A549 (cell line): ENCODE data around the gene MIPOL1. TPM values are rescaled to one million over a fixed set of nuclear protein-coding genes. Genes with fewer than 3 reads are reported as not detected.

Source experiments
- ATAC-seq, 2 experiments: fragments of 200-7000 bp in 1 of 2; fragments of >200 bp in 1 of 2; cut with Nextera tagmentation in 1 of 2; cut with Tn5 transposase in 1 of 2; 3 replicates each; pipeline versions ENCODE4 v1.8.0 to v1.9.1; 2018 to 2020; ENCODE audit warnings: mild to moderate bottlenecking in 1 of 2, moderate library complexity in 1 of 2
- CTCF ChIA-PET: fragments of 300-600 bp; sonication (Branson Sonifier 250); formaldehyde crosslinking; extraction: SDS; loops from one replicate; lab custom pipeline; 2021; ENCODE audit warnings: antibody characterized with exemption, inconsistent platforms; lab: Yijun Ruan, JAX
- POLR2A ChIA-PET: fragments of 350-600 bp; formaldehyde crosslinking; extraction: SDS; loops from one replicate; lab custom pipeline; 2021; ENCODE audit warnings: antibody characterized with exemption, inconsistent platforms; lab: Yijun Ruan, JAX
- DNase-seq, 2 experiments: peaks; one replicate each; pipeline versions ENCODE4 v3.0.0 to v3.0.0-alpha.2; 2011 to 2016; ENCODE audit warnings: low read depth in 1 of 2, low spot score in 1 of 2
- FAIRE-seq: peaks from 2 replicates; lab custom pipeline; 2011; peaks lifted over from hg19 to GRCh38; lab: Jason Lieb, UNC
- H3K27ac ChIP-seq, 2 experiments: fragments of >200 bp; sonication (Bioruptor Twin); formaldehyde crosslinking; 3 replicates each; pipeline ENCODE4 v1.5.1; 2016 to 2017
- H3K4me1 ChIP-seq: fragments of >200 bp; sonication (Bioruptor Twin); formaldehyde crosslinking; 3 replicates; pipeline ENCODE4 v1.6.1; 2016
- H3K4me2 ChIP-seq: fragments of >200 bp; sonication (Bioruptor Twin); formaldehyde crosslinking; 3 replicates; pipeline ENCODE4 v1.6.1; 2016
- H3K4me3 ChIP-seq: fragments of >200 bp; sonication (Bioruptor Twin); formaldehyde crosslinking; 3 replicates; pipeline ENCODE4 v1.5.1; 2016
- H3K9me3 ChIP-seq: fragments of >200 bp; sonication (Bioruptor Twin); formaldehyde crosslinking; 3 replicates; pipeline ENCODE4 v1.6.1; 2016
- CBX2 ChIP-seq: fragments of 200-600 bp; sonication (generic); IDR thresholded peaks from 2 replicates; pipeline ENCODE4 v1.6.1; 2016; ENCODE audit warnings: low read depth, mild to moderate bottlenecking, borderline replicate concordance
- CHD2 ChIP-seq: fragments of 150-350 bp; IDR thresholded peaks from 2 replicates; pipeline ENCODE4 v1.6.1; 2014; ENCODE audit warnings: low read length; ENCODE audit not compliant: partially characterized antibody
- FOXS1 ChIP-seq: fragments of 250-450 bp; sonication (Bioruptor Pico); IDR thresholded peaks from 2 replicates; pipeline ENCODE4 v1.5.0; 2020; ENCODE audit warnings: mild to moderate bottlenecking, moderate library complexity
- JUN ChIP-seq, 2 experiments: fragments of >200 bp; sonication (Bioruptor Twin); formaldehyde crosslinking; IDR thresholded peaks; 2 replicates in 1 of 2; 3 replicates in 1 of 2; pipeline ENCODE4 v1.6.1; 2016 to 2017
- MAFK ChIP-seq: fragments of 450-650 bp; IDR thresholded peaks from 2 replicates; pipeline ENCODE4 v1.6.1; 2014; ENCODE audit not compliant: partially characterized antibody
- NPAS2 ChIP-seq: fragments of 250-450 bp; sonication (Bioruptor Pico); IDR thresholded peaks from 2 replicates; pipeline ENCODE4 v1.8.0; 2022; ENCODE audit warnings: mild to moderate bottlenecking, moderate library complexity, borderline replicate concordance
- PHF8 ChIP-seq: fragments of 200-600 bp; sonication (generic); IDR thresholded peaks from 2 replicates; pipeline ENCODE4 v1.6.1; 2016; ENCODE audit warnings: low read depth, mild to moderate bottlenecking, antibody characterized with exemption, moderate library complexity, borderline replicate concordance
- REST ChIP-seq: fragments of 200-600 bp; sonication (generic); IDR thresholded peaks from 2 replicates; pipeline ENCODE4 v1.6.1; 2016; ENCODE audit warnings: antibody characterized with exemption, mild to moderate bottlenecking, moderate library complexity
- RFX5 ChIP-seq: fragments of 450-650 bp; IDR thresholded peaks from 2 replicates; pipeline ENCODE4 v1.7.1; 2014; ENCODE audit warnings: antibody characterized with exemption, mild to moderate bottlenecking, moderate library complexity
- TFCP2L1 ChIP-seq: fragments of 250-450 bp; sonication (Bioruptor Pico); IDR thresholded peaks from 2 replicates; pipeline ENCODE4 v1.5.0; 2021; ENCODE audit warnings: mild to moderate bottlenecking
- ZNF302 ChIP-seq: fragments of 250-450 bp; sonication (Bioruptor Pico); IDR thresholded peaks from 2 replicates; pipeline ENCODE4 v1.9.0; 2021; ENCODE audit warnings: inconsistent platforms, mild to moderate bottlenecking, moderate library complexity
- WGBS: methylation state at CpG from one replicate; pipeline ENCODE4 v1.1.6; 2017; ENCODE audit errors: missing lambda C conversion rate; 5-methylcytosine and 5-hydroxymethylcytosine counted together
- polyA plus RNA-seq, 4 experiments: library from polyadenylated mRNA; depleted of rRNA in 3 of 4; stranded (reverse); fragments of >200 nt; fragmentation: RNase III in 1 of 4; extraction: RNeasy Plus Mini Kit Qiagen cat#74134 plus additional on column Dnase treatment in 1 of 4; gene quantifications; 2 replicates in 3 of 4; 3 replicates in 1 of 4; pipeline ENCODE4 v1.2.3, GENCODE V29; 2011 to 2017
- TF ChIP-seq, protein P1 (sequence below): fragments of 450-650 bp; IDR thresholded peaks from 2 replicates; pipeline ENCODE4 v1.6.1; 2014; ENCODE audit warnings: antibody characterized with exemption
- TF ChIP-seq, protein P2 (sequence below): fragments of 150-350 bp; IDR thresholded peaks from 2 replicates; pipeline ENCODE4 v1.6.1; 2014; ENCODE audit warnings: low read depth, mild to moderate bottlenecking, low read length

Gene MIPOL1
- polyA plus RNA-seq, 2 of the 4 experiments (the other 2 are of a cell fraction), result 5.2 to 13.4 TPM

DNA sequence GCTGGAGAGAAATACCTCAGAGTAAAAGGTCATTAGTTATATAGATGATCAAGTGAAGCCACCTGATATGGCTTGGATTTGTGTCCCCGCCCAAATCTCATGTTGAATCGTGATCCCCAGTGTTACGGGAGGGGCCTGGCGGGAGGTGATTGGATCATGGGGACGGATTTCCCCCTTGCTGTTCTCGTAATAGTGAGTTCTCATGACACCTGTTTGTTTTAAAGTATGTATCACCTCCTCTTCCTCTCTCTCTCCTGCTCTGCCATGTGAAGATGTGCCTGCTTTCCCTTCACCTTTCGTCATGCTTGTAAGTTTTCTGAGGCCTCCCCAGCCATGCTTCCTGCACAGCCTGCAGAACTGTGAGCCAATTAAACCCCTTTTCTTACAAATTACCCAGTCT lies 272.5 kb downstream of the MIPOL1 start:
- POLR2A ChIA-PET, result no interaction called here
- WGBS, result 90% methylated on average over 7 of the region's 7 CpGs
- CTCF ChIA-PET, result no interaction called here
- TF ChIP-seq CHD2 (no peak), CBX2 (no peak), PHF8 (no peak)
- DNase-seq (no peak), ATAC-seq (no peak), FAIRE-seq (no peak)
- Histone ChIP-seq H3K4me1 (peaks cover 12% of the 10 kb centered on the region; the same call in 1 of the 3 replicates), H3K4me2 (no peak overlapping the region), H3K9me3 (no peaks in the 10 kb centered on the region), H3K4me3 (no peak overlapping the region), H3K27ac (no peak overlapping the region)

DNA sequence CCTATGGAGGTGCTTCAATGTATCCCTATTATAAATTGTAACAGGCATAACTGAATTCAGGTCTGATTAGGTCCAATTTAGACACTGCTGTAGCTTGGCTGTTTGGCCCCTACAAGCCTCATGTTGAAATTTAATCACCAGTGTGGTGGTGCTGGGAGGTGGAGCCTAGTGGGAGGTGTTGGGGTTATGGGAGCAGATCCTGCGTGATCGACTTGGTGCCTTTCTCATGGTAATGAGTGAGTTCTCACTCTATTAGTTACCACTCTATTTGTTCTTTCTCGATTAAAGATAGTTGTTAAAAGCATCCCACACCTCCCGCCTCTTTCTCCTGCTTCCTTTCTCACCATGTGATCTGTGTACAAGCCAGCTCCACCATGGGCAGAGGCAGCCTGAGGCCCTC lies 275.2 kb downstream of the MIPOL1 start:
- no peak overlapping the region for H3K4me3 ChIP-seq
- TF ChIP-seq NPAS2 (CRISPR knock-in tag) (no peak), REST (no peak)
- H3K9me3 ChIP-seq, result no peaks in the 10 kb centered on the region
- WGBS, result 78% methylated on average over 4 of the region's 4 CpGs
- no peak overlapping the region for H3K4me2 ChIP-seq
- no peak overlapping the region for H3K27ac ChIP-seq
- ATAC-seq (no peak), DNase-seq (no peak), FAIRE-seq (no peak)
- ChIA-PET CTCF (no interaction called here), POLR2A (no interaction called here)
- no peaks in the 10 kb centered on the region for H3K4me1 ChIP-seq

- FAIRE-seq, result no peak
- ChIA-PET CTCF (no interaction called here), POLR2A (no interaction called here)
- DNase-seq, result no peak
- ATAC-seq, result no peak
- no peaks in the 10 kb centered on the region for H3K9me3 ChIP-seq
- no peak overlapping the region for H3K4me2 ChIP-seq
- no peak overlapping the region for H3K4me3 ChIP-seq
- TF ChIP-seq, protein P1, sequence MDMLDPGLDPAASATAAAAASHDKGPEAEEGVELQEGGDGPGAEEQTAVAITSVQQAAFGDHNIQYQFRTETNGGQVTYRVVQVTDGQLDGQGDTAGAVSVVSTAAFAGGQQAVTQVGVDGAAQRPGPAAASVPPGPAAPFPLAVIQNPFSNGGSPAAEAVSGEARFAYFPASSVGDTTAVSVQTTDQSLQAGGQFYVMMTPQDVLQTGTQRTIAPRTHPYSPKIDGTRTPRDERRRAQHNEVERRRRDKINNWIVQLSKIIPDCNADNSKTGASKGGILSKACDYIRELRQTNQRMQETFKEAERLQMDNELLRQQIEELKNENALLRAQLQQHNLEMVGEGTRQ, result no peak
- H3K4me1 ChIP-seq, result no peaks in the 10 kb centered on the region
- 79% methylated on average over 6 of the region's 6 CpGs for WGBS
- no peak overlapping the region for H3K27ac ChIP-seq
Measured at GRCh38 chr14:37474191-37474590, 276.5 kb downstream of the MIPOL1 start.

- Histone ChIP-seq H3K27ac (no peak overlapping the region), H3K4me2 (no peak overlapping the region), H3K9me3 (no peaks in the 10 kb centered on the region), H3K4me3 (no peak overlapping the region), H3K4me1 (no peaks in the 10 kb centered on the region)
- ATAC-seq (no peak), FAIRE-seq (no peak), DNase-seq (no peak)
- WGBS, result 78% methylated on average over 3 of the region's 3 CpGs
- no peak for TF ChIP-seq MAFK
- no peak for TF ChIP-seq FOXS1 (CRISPR knock-in tag)
- no peak for TF ChIP-seq RFX5
- no peak for TF ChIP-seq TFCP2L1
- TF ChIP-seq, protein P2, sequence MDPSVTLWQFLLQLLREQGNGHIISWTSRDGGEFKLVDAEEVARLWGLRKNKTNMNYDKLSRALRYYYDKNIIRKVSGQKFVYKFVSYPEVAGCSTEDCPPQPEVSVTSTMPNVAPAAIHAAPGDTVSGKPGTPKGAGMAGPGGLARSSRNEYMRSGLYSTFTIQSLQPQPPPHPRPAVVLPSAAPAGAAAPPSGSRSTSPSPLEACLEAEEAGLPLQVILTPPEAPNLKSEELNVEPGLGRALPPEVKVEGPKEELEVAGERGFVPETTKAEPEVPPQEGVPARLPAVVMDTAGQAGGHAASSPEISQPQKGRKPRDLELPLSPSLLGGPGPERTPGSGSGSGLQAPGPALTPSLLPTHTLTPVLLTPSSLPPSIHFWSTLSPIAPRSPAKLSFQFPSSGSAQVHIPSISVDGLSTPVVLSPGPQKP, result no peak
- TF ChIP-seq ZNF302 (CRISPR knock-in tag), result no peak
- TF ChIP-seq JUN (IDR thresholded peaks at IDR 0.05), result no peak
- CTCF ChIA-PET, result no interaction called here
- POLR2A ChIA-PET, result no interaction called here
Measured at GRCh38 chr14:37480446-37481290, 282.9 kb downstream of the MIPOL1 start.
